Measurements from ENCODE around the gene PLCL1.

PLCL1 gene

GRCh38 chr2:198063242-198063641 is 258.8 kb downstream of the PLCL1 start:
- no peak for TF ChIP-seq CTCF (IDR thresholded peaks at IDR 0.05; ENCODE audit: extremely low read depth, missing control alignments)
- DNase-seq (ENCODE audit: low spot score), result no peak

GRCh38 chr2:198065322-198065721 is 260.9 kb downstream of the PLCL1 start:
- no peak for TF ChIP-seq CTCF (IDR thresholded peaks at IDR 0.05; ENCODE audit: extremely low read depth, missing control alignments)
- no peak for DNase-seq (ENCODE audit: low spot score)

- DNase-seq (ENCODE audit: low spot score), result no peak
- no peak for TF ChIP-seq CTCF (IDR thresholded peaks at IDR 0.05; ENCODE audit: extremely low read depth, missing control alignments)
These were observed 262.2 kb downstream of the PLCL1 start for GRCh38 chr2:198066597-198066996.

- no peak for DNase-seq (ENCODE audit: low spot score)
- no peak for TF ChIP-seq CTCF (IDR thresholded peaks at IDR 0.05; ENCODE audit: extremely low read depth, missing control alignments)
These were observed 268.3 kb downstream of the PLCL1 start for GRCh38 chr2:198072655-198073054.

GRCh38 chr2:198073253-198073652 is 268.9 kb downstream of the PLCL1 start:
- no peak for TF ChIP-seq CTCF (IDR thresholded peaks at IDR 0.05; ENCODE audit: extremely low read depth, missing control alignments)
- no peak for DNase-seq (ENCODE audit: low spot score)

- no peak for DNase-seq (ENCODE audit: low spot score)
- TF ChIP-seq CTCF (IDR thresholded peaks at IDR 0.05; ENCODE audit: extremely low read depth, missing control alignments), result no peak
These were observed 273.1 kb downstream of the PLCL1 start for GRCh38 chr2:198077477-198077876.

GRCh38 chr2:198080879-198081765 is 276.7 kb downstream of the PLCL1 start:
- no peak for DNase-seq (ENCODE audit: low spot score)
- TF ChIP-seq CTCF (IDR thresholded peaks at IDR 0.05; ENCODE audit: extremely low read depth, missing control alignments), result no peak
